DND-41 (cell line): Measurements from ENCODE around the gene IPO4.

Experiments used
- ATAC-seq: fragments of 200-7000 bp; cut with Tn5 transposase; 3 replicates; pipeline ENCODE4 v1.9.1; 2021; ENCODE audit warnings: low read depth; ENCODE audit not compliant: insufficient read depth
- DNase-seq: peaks from one replicate; pipeline ENCODE4 v3.0.0-alpha.2; 2020
- H2AFZ ChIP-seq: 2 replicates; pipeline ENCODE4 v1.6.0; 2012; ENCODE audit warnings: low read depth, low read length
- H3K27ac ChIP-seq: 2 replicates; pipeline ENCODE4 v1.5.1; 2012; ENCODE audit warnings: low read length, inconsistent platforms
- H3K27me3 ChIP-seq: fragments of 200-600 bp; sonication (generic); 2 replicates; pipeline ENCODE4 v1.6.0; 2012; ENCODE audit warnings: low read length, mild to moderate bottlenecking, inconsistent platforms; ENCODE audit not compliant: insufficient read depth, poor library complexity
- H3K36me3 ChIP-seq: 2 replicates; pipeline ENCODE4 v1.5.1; 2012; ENCODE audit warnings: low read length, inconsistent platforms; ENCODE audit not compliant: insufficient read depth
- H3K4me1 ChIP-seq: 2 replicates; pipeline ENCODE4 v1.5.1; 2012; ENCODE audit warnings: mild to moderate bottlenecking, low read length; ENCODE audit not compliant: insufficient read depth
- H3K4me2 ChIP-seq: 2 replicates; pipeline ENCODE4 v1.6.0; 2012; ENCODE audit warnings: mild to moderate bottlenecking, moderate library complexity, low read length, inconsistent platforms; ENCODE audit not compliant: insufficient read depth
- H3K4me3 ChIP-seq, 2 experiments: fragments of 200-600 bp in 1 of 2; shearing (Covaris generic) in 1 of 2; 2 replicates each; pipeline ENCODE4 v1.5.1; 2012 to 2016; ENCODE audit warnings: inconsistent platforms in 2 of 2, low read length in 2 of 2, mild to moderate bottlenecking in 2 of 2, low read depth in 1 of 2, moderate library complexity in 1 of 2
- H3K79me2 ChIP-seq: 2 replicates; pipeline ENCODE4 v1.6.0; 2012; ENCODE audit warnings: low read length, inconsistent platforms; ENCODE audit not compliant: insufficient read depth
- H3K9ac ChIP-seq: 2 replicates; pipeline ENCODE4 v1.6.0; 2012; ENCODE audit warnings: low read depth, mild to moderate bottlenecking, inconsistent platforms, low read length, moderate library complexity
- H3K9me3 ChIP-seq: 2 replicates; pipeline ENCODE4 v1.5.1; 2012; ENCODE audit warnings: low read length, moderate library complexity, mild to moderate bottlenecking, inconsistent platforms; ENCODE audit not compliant: insufficient read depth, severe bottlenecking
- H4K20me1 ChIP-seq: 2 replicates; pipeline ENCODE4 v1.6.0; 2012; ENCODE audit warnings: low read length; ENCODE audit not compliant: insufficient read depth
- CTCF ChIP-seq: IDR thresholded peaks from 2 replicates; pipeline ENCODE4 v1.5.1; 2012; ENCODE audit warnings: borderline replicate concordance, low read length, moderate library complexity, mild to moderate bottlenecking; ENCODE audit not compliant: poor library complexity, severe bottlenecking; ENCODE audit errors: extremely low read depth
- EZH2 ChIP-seq: IDR thresholded peaks from 3 replicates; pipeline ENCODE4 v1.6.1; 2012; ENCODE audit warnings: borderline replicate concordance, low read depth, mild to moderate bottlenecking, moderate library complexity, low read length, inconsistent platforms; ENCODE audit not compliant: severe bottlenecking

IPO4 gene

GRCh38 chr14:24137529-24138395, 50.9 kb downstream of the IPO4 start:
- peak overlapping the region; percentile 74 for H3K4me2 ChIP-seq
- H3K4me1 ChIP-seq: peaks cover 59% of the 10 kb centered on the region
- no peaks in the 10 kb centered on the region for H3K9me3 ChIP-seq
- peak overlapping the region in 1 of 2 experiments; percentile 95; a peak in 2 of 4 replicates for H3K4me3 ChIP-seq
- peak overlapping the region; percentile 100; the same call in 1 of the 2 replicates for H3K9ac ChIP-seq
- H4K20me1 ChIP-seq: peaks cover 32% of the 10 kb centered on the region; the same call in 1 of the 2 replicates
- no peaks in the 10 kb centered on the region for H3K27me3 ChIP-seq
- TF ChIP-seq CTCF: no peak
- H3K79me2 ChIP-seq: peaks cover 53% of the 10 kb centered on the region
- DNase-seq: no peak
- ATAC-seq: no peak
- peak overlapping the region; percentile 93 for H3K27ac ChIP-seq
- H2AFZ ChIP-seq: no peak overlapping the region
- peaks cover 37% of the 10 kb centered on the region for H3K36me3 ChIP-seq

- H3K9me3 ChIP-seq: no peaks in the 10 kb centered on the region
- no peak for ATAC-seq
- peaks cover 36% of the 10 kb centered on the region for H3K36me3 ChIP-seq
- peaks cover 53% of the 10 kb centered on the region for H3K79me2 ChIP-seq
- H3K9ac ChIP-seq: peak overlapping the region; percentile 100
- peak overlapping the region; percentile 93 for H3K27ac ChIP-seq
- H3K27me3 ChIP-seq: no peaks in the 10 kb centered on the region
- peak overlapping the region; percentile 92; the same call in 1 of the 2 replicates for H2AFZ ChIP-seq
- H3K4me2 ChIP-seq: peak overlapping the region; percentile 74
- H3K4me3 ChIP-seq: peak overlapping the region; percentile 95 to 98
- H4K20me1 ChIP-seq: peaks cover 32% of the 10 kb centered on the region; the same call in 1 of the 2 replicates
- peaks cover 50% of the 10 kb centered on the region for H3K4me1 ChIP-seq
- no peak for TF ChIP-seq EZH2
- TF ChIP-seq CTCF: no peak
- no peak for DNase-seq
Measured at GRCh38 chr14:24136684-24137528, 51.7 kb downstream of the IPO4 start.

- DNase-seq: peak; percentile 95
- Histone ChIP-seq H3K4me1 (peaks cover 48% of the 10 kb centered on the region), H3K27ac (peak within 1 kb of the TSS; percentile 93)
Measured at GRCh38 chr14:24135834-24136683, 52.6 kb downstream of the IPO4 start, which contains the start of gene PSME1. Gene PSME1, plus strand, starts transcription at chr14:24136194. Its CDS starts 69 bp downstream, at chr14:24136263.

More at GRCh38 chr14:24135834-24136683, 52.6 kb downstream of the IPO4 start, which contains the start of gene PSME1:
- H2AFZ ChIP-seq: peak within 1 kb of the TSS; percentile 92
- H3K4me3 ChIP-seq: peak within 1 kb of the TSS; percentile 95 to 98
- H4K20me1 ChIP-seq: peaks cover 32% of the 10 kb centered on the region; the same call in 1 of the 2 replicates
- no peaks in the 10 kb centered on the region for H3K27me3 ChIP-seq
- ATAC-seq: peak; percentile 87
- H3K36me3 ChIP-seq: peaks cover 34% of the 10 kb centered on the region
- H3K9me3 ChIP-seq: no peaks in the 10 kb centered on the region
- peak within 1 kb of the TSS; percentile 74 for H3K4me2 ChIP-seq
- peaks cover 51% of the 10 kb centered on the region for H3K79me2 ChIP-seq
- no peak for TF ChIP-seq EZH2
- no peak for TF ChIP-seq CTCF
- peak within 1 kb of the TSS; percentile 100 for H3K9ac ChIP-seq
